ENCODE data around the gene RCAN1. TPM values are rescaled to one million over a fixed set of nuclear protein-coding genes. Genes with fewer than 3 reads are reported as not detected.
"Not testable (repeated sequence)": the region's sequence is repeated elsewhere in the genome, so short reads cannot be mapped to it uniquely, and the experiment has no call there.

RCAN1 gene
- total RNA-seq, 1 experiment from 2014 or later, result 5.4 TPM

GRCh38 chr21:34570313-34570712, 44.6 kb downstream of the RCAN1 start:
- no peak for DNase-seq (ENCODE audit: low spot score)
- CTCF ChIA-PET, result no interaction called here
- POLR2A ChIA-PET (ENCODE audit: low non-redundant PET), result no interaction called here

GRCh38 chr21:34569381-34569979, 45.4 kb downstream of the RCAN1 start:
- intact Hi-C loops (cut with micrococcal nuclease; ENCODE audit: unreplicated experiment), result no loop called here
- Histone ChIP-seq H3K4me3 (ENCODE audit: low read depth, low read length, poor library complexity, severe bottlenecking) (no peak overlapping the region), H3K4me1 (ENCODE audit: insufficient read depth, low read length, poor library complexity, severe bottlenecking) (peaks cover 3% of the 10 kb centered on the region), H3K27me3 (replicated peaks; ENCODE audit: insufficient read depth, low read depth, low read length, poor library complexity) (no peaks in the 10 kb centered on the region), H3K9me3 (ENCODE audit: low read depth, low read length, poor library complexity, severe bottlenecking) (no peaks in the 10 kb centered on the region), H3K27ac (ENCODE audit: low read depth, low read length, poor library complexity, severe bottlenecking) (no peak overlapping the region), H3K36me3 (ENCODE audit: insufficient read depth, low read length, poor library complexity, severe bottlenecking) (no peaks in the 10 kb centered on the region)
- DNase-seq (ENCODE audit: low spot score), result no peak
- POLR2A ChIA-PET (ENCODE audit: low non-redundant PET), result no interaction called here
- TF ChIP-seq EZH2 (IDR thresholded peaks at IDR 0.05; ENCODE audit: borderline replicate concordance, low read depth, low read length, poor library complexity, severe bottlenecking), result no peak
- TF ChIP-seq, protein P1, sequence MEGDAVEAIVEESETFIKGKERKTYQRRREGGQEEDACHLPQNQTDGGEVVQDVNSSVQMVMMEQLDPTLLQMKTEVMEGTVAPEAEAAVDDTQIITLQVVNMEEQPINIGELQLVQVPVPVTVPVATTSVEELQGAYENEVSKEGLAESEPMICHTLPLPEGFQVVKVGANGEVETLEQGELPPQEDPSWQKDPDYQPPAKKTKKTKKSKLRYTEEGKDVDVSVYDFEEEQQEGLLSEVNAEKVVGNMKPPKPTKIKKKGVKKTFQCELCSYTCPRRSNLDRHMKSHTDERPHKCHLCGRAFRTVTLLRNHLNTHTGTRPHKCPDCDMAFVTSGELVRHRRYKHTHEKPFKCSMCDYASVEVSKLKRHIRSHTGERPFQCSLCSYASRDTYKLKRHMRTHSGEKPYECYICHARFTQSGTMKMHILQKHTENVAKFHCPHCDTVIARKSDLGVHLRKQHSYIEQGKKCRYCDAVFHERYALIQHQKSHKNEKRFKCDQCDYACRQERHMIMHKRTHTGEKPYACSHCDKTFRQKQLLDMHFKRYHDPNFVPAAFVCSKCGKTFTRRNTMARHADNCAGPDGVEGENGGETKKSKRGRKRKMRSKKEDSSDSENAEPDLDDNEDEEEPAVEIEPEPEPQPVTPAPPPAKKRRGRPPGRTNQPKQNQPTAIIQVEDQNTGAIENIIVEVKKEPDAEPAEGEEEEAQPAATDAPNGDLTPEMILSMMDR (conservative IDR thresholded peaks at IDR 0.05; ENCODE audit: low read depth, low read length), result no peak
- CTCF ChIA-PET, result no interaction called here
- BruUV-seq (replicated peaks), result no TSS peak

More at GRCh38 chr21:34570313-34570712, 44.6 kb downstream of the RCAN1 start:
- no TSS peak for BruUV-seq (replicated peaks)
- peaks cover 11% of the 10 kb centered on the region for H3K4me1 ChIP-seq (ENCODE audit: insufficient read depth, low read length, poor library complexity, severe bottlenecking)
- no peaks in the 10 kb centered on the region for H3K27me3 ChIP-seq (replicated peaks; ENCODE audit: insufficient read depth, low read depth, low read length, poor library complexity)
- TF ChIP-seq EZH2 (IDR thresholded peaks at IDR 0.05; ENCODE audit: borderline replicate concordance, low read depth, low read length, poor library complexity, severe bottlenecking), result no peak
- TF ChIP-seq, protein P1 (conservative IDR thresholded peaks at IDR 0.05; ENCODE audit: low read depth, low read length), result no peak
- no peaks in the 10 kb centered on the region for H3K36me3 ChIP-seq (ENCODE audit: insufficient read depth, low read length, poor library complexity, severe bottlenecking)
- no peaks in the 10 kb centered on the region for H3K9me3 ChIP-seq (ENCODE audit: low read depth, low read length, poor library complexity, severe bottlenecking)
- H3K4me3 ChIP-seq (ENCODE audit: low read depth, low read length, poor library complexity, severe bottlenecking), result no peak overlapping the region
- intact Hi-C loops (cut with micrococcal nuclease; ENCODE audit: unreplicated experiment), result no loop called here
- H3K27ac ChIP-seq (ENCODE audit: low read depth, low read length, poor library complexity, severe bottlenecking), result no peak overlapping the region

DNA sequence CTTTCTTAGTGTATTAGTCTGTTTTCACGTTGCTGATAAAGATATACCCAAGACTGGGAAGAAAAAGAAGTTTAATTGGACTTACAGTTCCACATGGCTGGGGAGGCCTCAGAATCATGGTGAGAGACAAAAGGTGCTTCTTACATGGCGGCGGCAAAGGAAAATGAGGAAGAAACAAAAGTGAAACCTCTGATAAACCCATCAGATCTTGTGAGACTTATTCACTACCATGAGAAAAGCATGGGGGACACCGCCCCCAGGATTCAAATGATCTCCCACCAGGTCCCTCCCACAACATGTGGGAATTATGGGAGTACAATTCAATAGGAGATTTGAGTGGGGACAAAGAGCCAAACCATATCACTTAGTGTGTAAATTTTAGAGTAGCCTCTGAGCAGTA, 46.1 kb downstream of the RCAN1 start:
- POLR2A ChIA-PET (ENCODE audit: low non-redundant PET); intact Hi-C loops (cut with micrococcal nuclease; ENCODE audit: unreplicated experiment): not testable (repeated sequence)

DNA sequence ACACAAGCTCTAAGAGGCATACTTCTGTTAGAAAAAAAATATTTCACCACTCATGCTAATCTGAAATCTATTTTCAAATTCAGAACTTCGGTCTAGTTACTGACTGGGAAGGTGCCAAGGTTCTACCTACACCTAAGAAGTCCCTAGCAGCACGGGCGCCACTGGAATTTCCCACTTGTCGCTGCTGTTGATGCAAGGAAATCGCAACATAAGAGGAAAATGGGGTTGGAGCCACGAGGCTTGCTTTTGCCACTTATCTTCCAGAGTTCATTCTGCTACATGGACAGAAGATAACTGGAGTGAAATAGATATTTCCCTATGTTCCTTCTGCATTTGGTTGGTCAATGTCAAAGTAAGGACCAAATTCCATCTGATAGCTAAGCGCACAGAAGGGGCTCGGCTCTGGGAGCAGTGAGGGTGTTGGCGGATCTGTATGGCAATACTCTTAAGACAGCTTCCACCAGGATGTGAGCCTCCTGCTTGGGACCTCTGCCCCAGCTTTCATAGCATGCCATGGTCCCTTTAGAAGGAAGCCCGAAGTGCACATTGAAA, 47.2 kb downstream of the RCAN1 start:
- no peaks in the 10 kb centered on the region for H3K27me3 ChIP-seq (replicated peaks; ENCODE audit: insufficient read depth, low read depth, low read length, poor library complexity)
- H3K36me3 ChIP-seq (ENCODE audit: insufficient read depth, low read length, poor library complexity, severe bottlenecking), result no peaks in the 10 kb centered on the region
- no peak for TF ChIP-seq EZH2 (IDR thresholded peaks at IDR 0.05; ENCODE audit: borderline replicate concordance, low read depth, low read length, poor library complexity, severe bottlenecking)
- TF ChIP-seq, protein P1 (conservative IDR thresholded peaks at IDR 0.05; ENCODE audit: low read depth, low read length), result no peak
- intact Hi-C loops (cut with micrococcal nuclease; ENCODE audit: unreplicated experiment), result no loop called here
- CTCF ChIA-PET, result no interaction called here
- DNase-seq (ENCODE audit: low spot score), result no peak
- no peak overlapping the region for H3K27ac ChIP-seq (ENCODE audit: low read depth, low read length, poor library complexity, severe bottlenecking)
- H3K4me3 ChIP-seq (ENCODE audit: low read depth, low read length, poor library complexity, severe bottlenecking), result no peak overlapping the region
- BruUV-seq (replicated peaks), result no TSS peak
- no peaks in the 10 kb centered on the region for H3K9me3 ChIP-seq (ENCODE audit: low read depth, low read length, poor library complexity, severe bottlenecking)
- H3K4me1 ChIP-seq (ENCODE audit: insufficient read depth, low read length, poor library complexity, severe bottlenecking), result no peaks in the 10 kb centered on the region
- POLR2A ChIA-PET (ENCODE audit: low non-redundant PET), result interaction anchor here (0.7 kb wide), 1 partner anchor 58 kb away, joined by 6 read pairs; no protein-coding TSS in a partner anchor

More for the DNA sequence above, 46.1 kb downstream of the RCAN1 start:
- H3K4me3 ChIP-seq (ENCODE audit: low read depth, low read length, poor library complexity, severe bottlenecking); H3K27ac ChIP-seq (ENCODE audit: low read depth, low read length, poor library complexity, severe bottlenecking); DNase-seq (ENCODE audit: low spot score); H3K27me3 ChIP-seq (replicated peaks; ENCODE audit: insufficient read depth, low read depth, low read length, poor library complexity); H3K4me1 ChIP-seq (ENCODE audit: insufficient read depth, low read length, poor library complexity, severe bottlenecking); BruUV-seq (replicated peaks); H3K36me3 ChIP-seq (ENCODE audit: insufficient read depth, low read length, poor library complexity, severe bottlenecking); H3K9me3 ChIP-seq (ENCODE audit: low read depth, low read length, poor library complexity, severe bottlenecking): not testable (repeated sequence)
- CTCF ChIA-PET, result interaction anchor here (0.5 kb wide), 1 partner anchor 14 kb away, joined by 4 read pairs; no protein-coding TSS in a partner anchor
